DMS79 treated with DMSO at 0.1 percent for 48 hours (cell line): ENCODE results near the gene SPRR2G.
A peak's percentile ranks its signal among the peaks of the same experiment; 100 is the strongest.
"Not testable (repeated sequence)": the region's sequence is repeated elsewhere in the genome, so short reads cannot be mapped to it uniquely, and the experiment has no call there.

Experiments used
- DNase-seq: peaks from one replicate; lab custom pipeline; 2025; lab: John Stamatoyannopoulos, UW

SPRR2G gene

DNA sequence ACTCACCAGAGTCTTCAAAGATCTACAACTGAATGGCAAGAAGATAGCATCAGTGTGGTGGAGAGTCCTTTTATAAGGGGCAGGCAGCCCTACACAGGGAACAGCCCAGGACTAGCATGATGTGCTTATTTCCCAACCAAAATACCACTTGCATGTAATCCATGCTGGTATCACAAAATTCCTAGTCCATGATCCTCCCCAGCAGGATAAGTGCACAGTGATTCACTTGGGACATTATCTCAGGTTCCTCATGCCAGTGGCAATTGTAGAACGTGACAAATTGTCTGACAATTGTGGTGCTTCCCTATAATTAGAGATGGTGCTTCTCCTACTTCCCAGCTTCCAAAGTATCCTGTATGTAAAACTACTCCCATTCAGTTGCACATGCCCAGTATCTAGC lies at the start of gene SPRR2G:
Gene SPRR2G, minus strand, starts transcription at position 45 of the 400 bp plus-strand sequence. CDS start 780 bp downstream, outside the sequence.
- no peak for DNase-seq

DNA sequence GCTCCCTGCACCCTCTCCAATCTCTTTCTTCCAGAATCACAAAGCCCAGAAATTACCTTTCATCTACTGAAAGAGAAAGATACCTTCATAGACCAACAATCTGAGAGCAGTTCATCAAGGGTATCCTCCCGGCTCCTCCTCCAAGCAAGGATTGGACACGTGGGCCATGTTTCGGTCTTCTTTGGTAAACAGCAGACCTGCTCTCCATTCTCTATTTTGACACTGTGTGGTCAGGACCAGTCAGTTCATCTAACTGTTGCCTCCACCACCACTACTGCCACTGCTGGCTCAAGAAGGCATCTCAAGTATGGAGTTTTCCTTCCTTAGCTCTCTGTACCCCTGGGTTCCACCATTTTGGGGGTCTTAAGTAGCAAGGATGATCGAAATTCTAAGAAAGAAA lies 44.5 kb upstream of the SPRR2G start:
- no peak for DNase-seq

DNA sequence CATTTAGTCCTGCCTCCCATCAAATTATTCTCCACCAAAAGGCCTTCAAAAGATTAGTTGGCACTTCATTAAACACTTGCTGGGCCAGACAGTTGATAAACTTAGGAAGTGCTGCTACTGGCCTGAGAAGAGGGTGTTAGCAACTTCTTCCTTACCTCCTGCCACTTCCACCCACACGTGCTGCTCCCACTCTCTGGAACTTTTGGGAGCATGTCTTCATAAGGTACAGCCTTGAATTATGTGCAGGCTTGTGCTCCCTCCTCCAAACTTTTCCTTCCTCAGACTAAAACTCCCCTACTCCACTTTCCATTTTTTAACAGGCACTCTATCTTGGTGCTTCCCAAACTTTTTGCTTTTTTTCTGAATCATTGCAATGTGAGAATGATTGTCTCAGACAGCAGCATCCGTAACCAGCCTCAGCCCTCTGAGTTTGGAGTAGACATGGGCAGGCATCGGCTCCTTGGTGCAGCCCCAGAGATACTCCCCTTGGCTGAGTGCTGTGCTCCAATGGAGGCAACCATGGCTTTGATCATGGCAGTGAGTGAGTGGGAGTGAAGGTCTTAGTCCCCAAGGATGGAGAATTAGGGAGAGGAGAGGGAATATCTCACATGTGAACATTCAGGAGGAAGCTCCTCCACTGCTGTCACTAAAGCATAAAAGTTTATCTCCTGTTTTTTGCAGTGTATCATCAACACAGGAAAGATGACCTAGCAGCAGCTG lies 43.8 kb upstream of the SPRR2G start:
- no peak for DNase-seq

DNA sequence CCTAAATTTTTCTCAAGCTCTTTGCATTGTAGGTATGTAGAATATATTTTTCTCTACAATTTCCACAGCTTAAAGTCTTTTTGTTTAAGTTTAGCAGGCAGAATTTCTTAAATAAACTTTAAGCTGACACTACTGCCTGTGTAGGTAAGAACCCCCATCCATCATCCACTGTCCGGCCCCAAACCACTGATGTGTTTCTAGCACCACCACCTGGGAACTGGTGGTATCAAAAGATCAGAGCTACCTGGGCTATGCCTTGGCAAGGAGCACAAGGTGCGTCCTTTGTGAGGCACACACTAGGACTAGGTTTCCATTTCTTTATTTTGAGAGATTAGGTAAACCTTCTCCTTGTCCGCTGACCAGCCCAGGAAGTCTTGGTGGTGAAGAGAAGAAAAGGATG lies 42.0 kb upstream of the SPRR2G start:
- DNase-seq = peak; percentile 34

DNA sequence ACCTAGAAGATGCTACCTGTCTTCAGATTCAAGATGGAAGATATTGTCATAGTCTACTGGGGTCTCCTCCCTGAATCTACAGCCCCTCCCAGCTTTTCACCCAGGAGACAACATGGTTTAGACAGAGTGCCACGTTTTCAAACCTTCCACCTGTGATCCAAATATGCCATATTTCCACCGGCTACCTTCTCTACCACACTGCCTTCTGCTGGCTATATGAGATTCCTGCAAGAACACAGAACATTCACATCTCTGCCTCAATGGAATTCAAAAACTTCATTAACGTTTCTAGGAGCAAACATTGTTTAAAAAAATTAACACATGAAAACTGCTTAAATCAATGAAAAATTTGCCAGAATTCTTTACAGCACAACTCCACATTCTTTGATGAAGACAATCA lies 39.7 kb upstream of the SPRR2G start:
- DNase-seq = no peak

DNA sequence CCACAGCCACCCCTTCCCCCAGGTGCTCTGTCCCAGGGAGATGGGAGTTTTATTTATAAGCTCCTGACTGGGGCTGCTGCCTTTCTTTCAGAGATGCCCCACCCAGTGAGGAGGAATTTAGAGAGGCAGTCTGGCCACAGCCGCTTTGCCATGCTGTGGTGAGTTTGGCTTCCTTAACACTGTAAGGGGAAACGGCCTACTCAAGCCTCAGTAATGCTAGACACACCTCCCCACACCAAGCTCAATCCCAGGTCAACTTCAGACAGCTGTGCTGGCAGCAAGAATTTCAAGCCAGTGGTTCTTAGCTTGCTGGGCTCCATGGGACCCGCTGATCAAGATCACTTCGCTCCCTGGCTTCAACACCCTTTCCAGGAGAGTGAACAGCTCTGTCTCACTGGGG lies 37.6 kb upstream of the SPRR2G start:
- DNase-seq = not testable (repeated sequence)

DNA sequence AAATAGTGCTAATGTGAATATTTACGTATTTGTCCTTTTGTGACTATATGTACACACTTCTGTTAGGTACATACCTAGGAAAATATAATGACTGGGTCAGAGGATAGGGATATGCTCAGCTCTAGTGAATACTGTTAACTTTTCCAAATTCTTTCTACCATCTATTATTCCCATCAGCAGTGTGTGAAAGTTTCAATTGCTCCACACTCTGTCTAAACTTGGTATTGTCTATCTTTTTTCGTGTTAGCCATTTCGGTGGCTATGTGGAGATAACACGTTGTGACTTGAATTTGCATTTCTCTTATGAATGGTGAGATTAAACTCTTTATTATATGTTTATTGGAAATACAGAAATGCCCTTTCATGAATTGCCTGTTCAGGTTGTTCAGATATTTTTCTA lies 29.9 kb upstream of the SPRR2G start:
- DNase-seq = no peak

DNA sequence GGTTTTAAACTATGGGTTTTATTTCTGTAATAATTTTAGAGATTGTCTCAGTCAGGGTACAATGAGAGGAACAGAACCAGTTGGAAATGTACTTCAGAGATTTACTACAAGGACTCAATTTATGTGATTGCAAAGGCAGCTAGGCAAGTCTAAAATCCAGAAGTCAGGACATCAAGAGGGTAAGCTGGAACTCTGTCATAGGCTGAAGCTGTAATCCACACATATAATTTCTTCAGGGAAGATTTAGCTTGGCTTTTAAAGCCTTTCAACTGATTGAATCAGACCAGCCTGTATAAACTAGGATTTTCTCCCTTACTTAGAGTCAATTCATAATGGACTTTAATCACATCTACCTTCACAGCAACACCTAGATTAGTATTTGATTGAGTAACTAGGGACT lies 28.2 kb upstream of the SPRR2G start:
- no peak for DNase-seq

DNA sequence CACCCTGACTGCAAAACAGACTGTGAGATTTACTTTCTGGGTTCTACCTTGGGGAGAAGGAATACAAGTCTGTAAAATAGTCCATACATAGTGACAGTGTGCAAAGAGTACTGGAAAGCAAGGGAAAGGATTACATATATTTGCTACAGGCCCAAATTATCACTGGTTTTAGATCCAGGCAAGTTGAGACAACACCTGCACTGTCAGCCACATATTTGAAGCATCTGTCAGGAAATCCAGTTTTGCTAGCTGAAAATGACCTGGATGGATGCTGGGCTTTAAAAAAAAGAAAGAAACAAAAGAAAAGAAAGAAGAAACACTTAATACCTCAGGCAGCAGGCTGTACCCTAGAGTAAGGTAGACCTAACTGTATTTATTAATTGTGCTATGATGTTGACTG lies 23.9 kb upstream of the SPRR2G start:
- no peak for DNase-seq

DNA sequence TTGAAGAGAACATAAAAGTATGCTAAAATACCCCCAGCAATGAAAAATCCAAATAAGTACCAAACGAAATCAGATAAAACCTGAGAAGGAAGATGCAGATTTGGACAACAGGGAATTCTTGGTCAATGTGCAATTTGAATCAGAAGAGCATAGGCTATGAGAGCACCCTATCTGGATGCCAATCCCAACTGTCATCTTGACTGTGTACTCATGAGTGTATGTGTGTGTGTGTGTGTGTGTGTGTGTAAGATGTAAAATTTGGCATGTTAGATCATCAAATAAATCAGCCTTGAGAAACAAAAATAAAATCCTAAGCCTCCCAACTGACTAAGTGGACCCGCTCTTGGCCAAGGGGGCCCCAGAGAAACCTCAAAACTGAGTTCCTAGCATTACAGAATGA lies 18.0 kb upstream of the SPRR2G start:
- DNase-seq = no peak

DNA sequence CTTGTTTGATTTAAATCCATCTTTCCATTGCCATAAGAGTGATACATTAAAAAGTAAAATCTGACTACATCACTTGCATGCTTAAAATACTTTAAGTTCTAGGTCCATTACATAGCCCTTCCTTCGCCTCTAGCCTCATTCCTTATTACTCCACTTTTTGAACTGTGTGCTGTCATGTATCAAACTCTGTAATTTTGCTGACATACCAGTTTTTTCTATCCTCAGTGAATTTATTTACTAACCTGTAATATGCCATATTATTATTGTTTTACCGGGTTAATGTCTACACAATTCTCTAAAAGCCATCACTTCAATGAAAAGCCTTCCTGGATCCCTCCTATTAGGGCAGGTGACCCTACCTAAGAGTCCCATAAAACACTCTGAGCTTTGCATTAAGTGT lies 4.9 kb upstream of the SPRR2G start:
- no peak for DNase-seq

DNA sequence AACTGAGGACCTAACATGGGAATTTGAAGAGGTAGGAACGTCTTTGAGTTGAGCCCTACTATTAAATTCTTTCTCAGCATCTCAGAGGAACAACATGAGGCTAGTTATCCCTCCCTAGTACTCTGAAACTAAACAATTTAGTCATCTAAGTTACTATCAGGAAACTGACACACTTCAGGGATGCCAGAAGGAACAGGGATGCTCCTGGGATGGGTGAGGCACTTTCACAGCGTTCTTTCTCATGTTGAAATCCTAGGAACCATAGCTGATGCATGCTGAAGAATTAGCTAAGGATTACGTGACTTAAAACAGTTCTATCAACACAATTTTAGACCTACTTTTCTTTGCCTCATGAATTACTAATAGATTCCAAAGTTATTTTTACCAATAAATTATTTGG lies 1.8 kb upstream of the SPRR2G start:
- no peak for DNase-seq

DNA sequence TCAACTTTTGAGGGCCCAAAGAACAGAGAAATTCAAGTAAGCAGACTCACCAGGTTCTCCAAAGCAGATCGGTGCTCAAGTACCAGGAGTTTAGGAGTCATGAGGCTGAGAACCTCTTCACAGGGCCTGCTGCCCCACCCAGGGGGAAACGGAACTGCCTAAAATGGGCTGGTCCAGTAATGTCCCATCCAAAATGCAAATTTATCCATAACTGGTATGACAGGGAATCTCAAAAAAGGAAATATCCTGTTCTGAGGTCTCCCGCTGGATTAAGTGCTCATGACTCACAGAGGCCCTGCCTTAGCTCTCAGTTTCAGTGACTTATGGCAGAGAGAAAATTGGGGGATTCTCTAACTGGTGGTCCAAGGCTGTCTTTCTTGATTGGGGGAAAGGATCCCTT lies 9.3 kb downstream of the SPRR2G start:
- DNase-seq = no peak

DNA sequence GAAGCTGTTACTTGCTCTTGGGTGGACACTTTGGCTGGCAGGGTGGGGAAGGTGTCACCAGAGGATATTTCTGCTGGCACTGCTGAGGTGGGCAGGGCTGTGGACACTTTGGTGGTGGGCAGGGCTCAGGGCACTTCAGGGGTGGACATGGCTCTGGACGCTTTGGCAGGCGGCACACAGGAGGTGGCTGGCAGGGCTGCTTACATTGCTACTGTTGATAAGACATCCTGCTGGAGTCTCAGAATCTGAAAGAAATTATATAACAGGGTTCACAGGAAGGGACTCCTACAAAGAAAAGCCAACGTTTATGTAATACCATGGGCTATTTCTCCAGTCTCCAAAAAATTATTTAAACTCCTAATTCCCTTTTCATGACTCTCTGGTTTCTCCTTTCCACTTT lies 10.2 kb downstream of the SPRR2G start:
- no peak for DNase-seq

DNA sequence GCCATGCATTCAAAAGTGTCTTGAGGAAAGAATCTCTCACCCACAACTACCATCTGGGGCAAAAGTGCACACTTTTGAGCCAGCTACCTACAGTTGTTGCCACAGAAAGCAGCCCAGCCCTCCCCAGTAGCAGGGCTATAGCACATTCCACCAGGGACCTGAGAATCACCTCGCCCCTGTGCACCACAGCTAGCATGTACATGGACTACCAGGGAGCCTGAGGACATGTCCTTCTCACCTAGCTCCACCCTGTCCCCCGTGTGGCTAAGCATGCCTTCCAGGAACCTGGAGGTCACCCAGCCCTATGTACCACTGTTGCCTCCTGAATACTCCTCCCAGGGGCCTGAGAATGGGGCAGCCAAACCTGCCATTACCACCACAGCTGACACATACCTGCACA lies 16.9 kb downstream of the SPRR2G start:
- no peak for DNase-seq

DNA sequence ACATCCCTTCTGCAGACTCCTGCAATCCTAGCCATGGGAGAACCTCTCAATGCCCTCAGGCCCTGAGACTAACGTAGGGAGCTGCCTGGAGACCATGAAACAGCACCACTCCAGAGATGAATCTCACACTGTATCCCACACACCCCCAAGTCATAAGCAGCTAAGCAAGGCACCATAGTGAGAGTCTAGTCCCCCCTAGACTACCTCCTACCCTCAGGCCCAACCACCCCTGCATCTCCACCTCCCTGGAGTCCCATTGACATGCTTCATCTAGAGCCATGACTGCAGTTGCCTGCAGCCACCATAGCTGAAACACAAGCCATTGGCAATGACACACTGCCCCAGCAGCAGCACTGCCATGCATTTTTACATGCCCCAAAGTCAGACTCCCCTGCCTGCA lies 17.4 kb downstream of the SPRR2G start:
- no peak for DNase-seq

DNA sequence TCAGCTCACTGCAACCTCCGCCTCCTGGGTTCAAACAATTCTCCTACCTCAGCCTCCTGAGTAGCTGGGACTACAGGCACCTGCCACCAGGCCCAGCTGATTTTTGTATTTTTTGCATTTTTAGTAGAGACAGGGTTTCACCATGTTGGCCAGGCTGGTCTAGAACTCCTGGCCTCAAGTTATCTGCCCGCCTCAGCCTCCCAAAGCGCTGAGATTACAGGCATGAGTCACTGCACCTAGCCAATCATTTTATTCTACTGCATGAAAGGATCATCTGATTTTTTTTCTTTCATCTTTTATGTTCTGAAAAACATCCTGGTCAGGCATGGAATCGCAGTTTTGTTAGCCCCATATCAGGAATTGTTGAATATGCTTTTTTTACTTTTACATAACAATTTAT lies 22.0 kb downstream of the SPRR2G start:
- DNase-seq = not testable (repeated sequence)

DNA sequence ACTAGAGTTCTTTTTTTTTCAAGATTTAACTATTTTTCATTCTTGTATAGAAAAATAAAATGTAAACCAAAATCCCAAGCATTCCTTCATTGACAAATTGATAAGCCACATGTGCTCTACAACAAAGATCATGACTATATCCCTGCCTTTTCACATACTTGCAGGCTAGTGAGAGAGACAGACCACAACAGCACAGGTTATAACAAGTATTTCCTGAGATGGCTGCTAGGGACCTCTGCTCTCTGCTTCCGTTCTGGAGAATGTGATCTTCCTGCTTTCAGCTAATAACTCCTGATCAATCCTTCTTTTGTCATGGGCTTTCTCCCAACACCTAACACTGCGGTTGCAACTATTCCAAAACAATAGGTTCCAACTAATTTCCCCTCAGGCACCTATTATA lies 23.4 kb downstream of the SPRR2G start:
- no peak for DNase-seq

DNA sequence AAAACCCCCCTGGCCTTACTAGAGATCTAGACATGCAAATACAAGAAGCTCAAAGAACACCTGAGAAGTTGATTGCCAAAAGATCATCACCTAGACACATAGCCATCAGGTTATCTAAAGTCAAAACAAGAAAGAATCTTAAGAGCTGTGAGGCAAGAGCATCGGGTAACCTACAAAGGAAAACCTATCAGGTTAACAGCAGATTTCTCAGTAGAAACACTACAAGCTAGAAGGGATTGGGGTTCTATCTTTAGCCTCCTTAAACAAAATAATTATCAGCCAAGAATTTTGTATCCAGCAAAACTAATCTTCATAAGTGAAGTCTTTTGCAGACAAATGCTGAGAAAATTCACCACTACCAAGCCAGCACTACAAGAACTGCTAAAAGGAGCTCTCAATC lies 25.2 kb downstream of the SPRR2G start:
- DNase-seq = no peak

DNA sequence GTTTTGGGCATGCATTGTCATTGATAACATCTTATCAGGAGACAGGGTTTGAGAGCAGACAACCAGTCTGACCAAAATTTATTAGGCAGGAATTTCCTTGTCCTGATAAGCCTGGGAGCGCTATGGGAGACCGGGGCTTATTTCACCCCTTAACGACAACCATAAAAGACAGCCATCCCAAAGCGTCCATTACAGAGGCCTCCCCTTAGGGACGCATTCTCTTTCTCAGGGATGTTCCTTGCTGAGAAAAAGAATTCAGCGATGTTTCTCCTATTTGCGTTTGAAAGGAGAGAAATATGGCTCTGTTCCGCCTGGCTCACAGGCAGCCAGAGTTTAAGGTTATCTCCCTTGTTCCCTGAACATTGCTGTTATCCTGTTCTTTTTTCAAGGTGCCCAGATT lies 26.9 kb downstream of the SPRR2G start:
- DNase-seq = not testable (repeated sequence)

DNA sequence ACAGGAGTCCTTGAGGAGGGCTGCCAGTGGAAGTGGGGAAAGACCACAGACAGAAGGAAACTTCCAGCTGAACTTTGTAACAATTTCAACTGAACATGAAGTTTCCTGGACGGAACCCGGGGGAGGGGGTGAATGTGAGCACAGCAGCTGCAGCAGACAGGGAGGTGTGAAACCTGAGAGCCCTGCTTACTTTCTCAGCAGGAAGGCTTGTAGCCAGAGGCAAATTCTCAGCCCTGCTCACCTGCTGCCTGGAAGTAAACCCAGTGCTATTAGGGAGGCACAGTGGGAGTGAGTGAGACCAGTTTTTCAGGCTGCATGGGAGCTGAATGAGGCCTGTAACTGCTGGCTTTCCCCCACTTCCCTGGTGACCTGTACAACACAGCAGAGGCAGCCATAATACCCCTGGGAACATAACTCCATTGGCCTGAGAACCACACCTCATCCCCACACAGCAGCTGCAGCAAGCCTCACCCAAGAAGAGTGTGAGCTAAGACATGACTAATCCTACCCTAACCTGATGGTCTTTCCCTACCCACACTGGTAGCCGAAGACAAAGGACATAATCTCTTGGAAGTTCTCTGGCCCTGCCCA lies 27.8 kb downstream of the SPRR2G start:
- DNase-seq = peak; percentile 92

DNA sequence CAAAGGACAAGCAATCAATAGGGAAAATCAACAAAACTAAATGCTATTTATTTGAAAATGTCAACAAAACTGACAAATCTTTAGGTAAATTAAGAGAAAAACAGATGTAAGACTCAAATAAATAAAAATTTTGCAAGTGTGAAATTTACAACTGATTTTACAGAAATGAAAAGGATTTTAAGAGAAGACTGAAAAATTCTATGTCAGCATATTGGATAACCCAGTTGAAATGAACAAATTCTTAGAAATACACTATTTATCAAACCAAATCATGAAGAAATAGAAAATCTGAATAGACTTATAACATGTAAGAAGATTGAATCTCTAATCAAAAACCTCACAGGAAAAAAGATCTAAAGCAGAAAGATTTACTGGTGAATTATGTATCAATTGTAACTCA lies 29.7 kb downstream of the SPRR2G start:
- DNase-seq = no peak

DNA sequence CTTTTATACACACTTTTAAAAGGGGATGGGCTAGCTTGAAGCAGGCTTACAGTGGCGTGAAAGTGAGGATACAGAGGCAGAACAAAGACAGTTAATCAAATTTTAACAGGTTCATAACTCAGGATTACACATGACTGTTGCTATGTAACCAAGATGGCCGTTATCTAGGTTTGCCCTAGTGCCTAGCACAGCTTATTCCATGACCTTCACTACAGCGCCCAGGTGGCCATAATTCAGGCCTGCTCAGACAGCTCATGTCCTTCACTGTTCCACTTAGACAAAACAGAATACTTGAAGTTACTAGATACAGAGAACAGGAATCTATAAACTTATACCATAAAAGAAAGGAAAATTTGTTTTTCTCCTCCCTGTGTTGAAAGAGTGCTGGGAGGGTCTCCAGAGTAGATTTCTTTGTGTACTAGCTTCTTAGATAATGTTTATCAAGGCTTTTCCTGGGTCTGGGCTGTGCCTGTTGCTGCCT lies 31.2 kb downstream of the SPRR2G start:
- DNase-seq = no peak

DNA sequence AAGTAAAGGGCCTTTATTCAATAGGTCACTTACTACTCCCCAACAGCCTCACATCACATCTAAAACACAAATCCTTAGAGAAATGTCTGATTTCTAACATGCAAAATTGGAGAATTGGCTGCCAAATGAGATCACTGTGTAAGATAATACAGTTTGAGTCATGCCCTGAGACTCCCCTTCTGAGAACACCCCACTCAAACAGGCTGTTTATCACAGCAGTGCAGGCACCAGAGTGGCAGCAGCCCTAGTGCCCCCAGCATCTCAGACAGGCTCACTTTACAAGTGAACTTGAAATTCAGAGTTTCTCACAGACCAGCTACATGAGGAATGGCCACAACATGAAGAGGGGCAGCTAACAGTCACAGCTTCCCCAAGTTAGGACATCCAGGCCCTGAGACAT lies 35.4 kb downstream of the SPRR2G start:
- DNase-seq = not testable (repeated sequence)
